Measurements from ENCODE around the gene CIAO2B. TPM values are rescaled to one million over a fixed set of nuclear protein-coding genes. Genes with fewer than 3 reads are reported as not detected.

Gene CIAO2B
- total RNA-seq, 1 experiment from 2014 or later = 59.7 TPM

DNA sequence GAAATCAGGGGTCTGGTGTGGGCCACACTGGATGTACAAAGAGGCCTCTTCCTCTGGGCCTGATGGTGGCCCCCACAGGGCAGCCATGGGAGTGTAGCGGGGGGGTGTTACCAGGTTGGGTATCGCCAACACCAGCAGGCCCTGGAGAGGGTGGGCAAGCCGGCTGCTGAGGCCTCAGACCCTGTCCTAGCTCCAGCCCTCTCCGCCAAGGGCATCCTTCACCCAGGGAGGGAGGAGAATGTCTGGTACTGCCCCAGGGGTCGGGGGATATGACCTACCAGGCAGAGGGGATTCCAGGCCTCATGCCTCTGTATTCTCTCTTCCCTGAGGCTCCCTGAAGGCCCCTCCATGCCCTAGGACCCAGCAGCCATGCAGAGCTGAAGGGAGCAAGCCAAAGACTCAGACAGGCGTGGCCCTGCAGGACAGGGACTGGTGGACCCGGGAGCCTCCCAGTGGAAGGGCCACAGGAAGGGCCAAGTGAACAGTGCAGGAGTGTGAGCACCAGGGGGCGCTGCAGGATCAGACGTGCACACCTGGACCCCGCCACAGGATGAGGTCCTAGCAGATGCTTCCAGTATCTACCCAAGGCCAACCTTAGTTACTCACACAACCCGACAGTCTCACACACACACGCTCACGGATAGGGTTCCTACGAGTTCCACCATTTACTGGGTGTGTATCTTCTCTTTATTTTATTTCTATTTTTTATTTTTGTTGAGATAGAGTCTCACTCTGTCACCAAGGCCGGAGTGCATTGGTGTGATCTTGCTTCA lies 43.3 kb upstream of the CIAO2B start:
- POLR2A ChIA-PET = interaction anchor here (0.6 kb wide), 1 partner anchor 1109 kb away, joined by 3 read pairs; no protein-coding TSS in a partner anchor
- CTCF ChIA-PET = interaction anchor here (0.7 to 4.5 kb wide), 12 partner anchors 16 to 221 kb away, joined by 3 to 27 read pairs (median 4); partner anchors contain the start of genes B3GNT9, CES3 and ELMO3
- TF ChIP-seq, protein P1, sequence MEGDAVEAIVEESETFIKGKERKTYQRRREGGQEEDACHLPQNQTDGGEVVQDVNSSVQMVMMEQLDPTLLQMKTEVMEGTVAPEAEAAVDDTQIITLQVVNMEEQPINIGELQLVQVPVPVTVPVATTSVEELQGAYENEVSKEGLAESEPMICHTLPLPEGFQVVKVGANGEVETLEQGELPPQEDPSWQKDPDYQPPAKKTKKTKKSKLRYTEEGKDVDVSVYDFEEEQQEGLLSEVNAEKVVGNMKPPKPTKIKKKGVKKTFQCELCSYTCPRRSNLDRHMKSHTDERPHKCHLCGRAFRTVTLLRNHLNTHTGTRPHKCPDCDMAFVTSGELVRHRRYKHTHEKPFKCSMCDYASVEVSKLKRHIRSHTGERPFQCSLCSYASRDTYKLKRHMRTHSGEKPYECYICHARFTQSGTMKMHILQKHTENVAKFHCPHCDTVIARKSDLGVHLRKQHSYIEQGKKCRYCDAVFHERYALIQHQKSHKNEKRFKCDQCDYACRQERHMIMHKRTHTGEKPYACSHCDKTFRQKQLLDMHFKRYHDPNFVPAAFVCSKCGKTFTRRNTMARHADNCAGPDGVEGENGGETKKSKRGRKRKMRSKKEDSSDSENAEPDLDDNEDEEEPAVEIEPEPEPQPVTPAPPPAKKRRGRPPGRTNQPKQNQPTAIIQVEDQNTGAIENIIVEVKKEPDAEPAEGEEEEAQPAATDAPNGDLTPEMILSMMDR (IDR thresholded peaks at IDR 0.05) = peak; percentile 96
- TF ChIP-seq, protein P2, sequence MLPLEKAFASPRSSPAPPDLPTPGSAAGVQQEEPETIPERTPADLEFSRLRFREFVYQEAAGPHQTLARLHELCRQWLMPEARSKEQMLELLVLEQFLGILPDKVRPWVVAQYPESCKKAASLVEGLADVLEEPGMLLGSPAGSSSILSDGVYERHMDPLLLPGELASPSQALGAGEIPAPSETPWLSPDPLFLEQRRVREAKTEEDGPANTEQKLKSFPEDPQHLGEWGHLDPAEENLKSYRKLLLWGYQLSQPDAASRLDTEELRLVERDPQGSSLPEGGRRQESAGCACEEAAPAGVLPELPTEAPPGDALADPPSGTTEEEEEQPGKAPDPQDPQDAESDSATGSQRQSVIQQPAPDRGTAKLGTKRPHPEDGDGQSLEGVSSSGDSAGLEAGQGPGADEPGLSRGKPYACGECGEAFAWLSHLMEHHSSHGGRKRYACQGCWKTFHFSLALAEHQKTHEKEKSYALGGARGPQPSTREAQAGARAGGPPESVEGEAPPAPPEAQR (CRISPR knock-in tag; IDR thresholded peaks at IDR 0.05) = no peak
- TF ChIP-seq, protein P3, sequence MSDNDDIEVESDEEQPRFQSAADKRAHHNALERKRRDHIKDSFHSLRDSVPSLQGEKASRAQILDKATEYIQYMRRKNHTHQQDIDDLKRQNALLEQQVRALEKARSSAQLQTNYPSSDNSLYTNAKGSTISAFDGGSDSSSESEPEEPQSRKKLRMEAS (CRISPR knock-in tag; IDR thresholded peaks at IDR 0.05) = peak; percentile 50; the same call in 1 of the 2 replicates
- Mint-ChIP-seq H3K27me3 (ENCODE audit: low read depth) (no peaks in the 10 kb centered on the region; the same call in 1 of the 2 replicates), H3K27ac (no peak overlapping the region), H3K36me3 (no peaks in the 10 kb centered on the region), H3K4me3 (no peak overlapping the region), H3K9me3 (no peaks in the 10 kb centered on the region), H3K4me1 (peaks cover 6% of the 10 kb centered on the region)
- DNase-seq (ENCODE audit: low spot score) (peak; percentile 95), ATAC-seq (peak; percentile 95)

DNA sequence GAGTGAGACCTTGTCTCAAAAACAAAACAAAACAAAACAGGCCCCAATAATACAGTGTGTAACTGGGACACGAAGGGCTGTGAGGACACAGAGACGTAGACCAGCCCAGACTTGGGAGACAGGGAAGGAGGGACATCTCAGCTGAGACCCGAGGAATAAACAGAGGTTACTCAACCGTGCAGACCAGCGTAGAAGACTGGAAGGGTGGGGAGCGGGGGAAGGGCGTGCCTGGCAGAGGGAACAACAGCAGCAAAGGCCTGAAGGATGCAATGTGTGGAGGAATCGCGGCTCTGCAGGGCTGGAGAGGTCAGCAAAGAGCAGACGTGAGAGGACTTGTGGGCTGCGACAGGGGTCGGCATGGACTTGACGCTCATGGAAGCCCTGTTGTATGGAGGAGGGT lies 42.5 kb upstream of the CIAO2B start:
- TF ChIP-seq RELA (CRISPR knock-in tag; IDR thresholded peaks at IDR 0.05; ENCODE audit: borderline replicate concordance) = no peak
- TF ChIP-seq, protein P4, sequence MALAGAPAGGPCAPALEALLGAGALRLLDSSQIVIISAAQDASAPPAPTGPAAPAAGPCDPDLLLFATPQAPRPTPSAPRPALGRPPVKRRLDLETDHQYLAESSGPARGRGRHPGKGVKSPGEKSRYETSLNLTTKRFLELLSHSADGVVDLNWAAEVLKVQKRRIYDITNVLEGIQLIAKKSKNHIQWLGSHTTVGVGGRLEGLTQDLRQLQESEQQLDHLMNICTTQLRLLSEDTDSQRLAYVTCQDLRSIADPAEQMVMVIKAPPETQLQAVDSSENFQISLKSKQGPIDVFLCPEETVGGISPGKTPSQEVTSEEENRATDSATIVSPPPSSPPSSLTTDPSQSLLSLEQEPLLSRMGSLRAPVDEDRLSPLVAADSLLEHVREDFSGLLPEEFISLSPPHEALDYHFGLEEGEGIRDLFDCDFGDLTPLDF (CRISPR knock-in tag; IDR thresholded peaks at IDR 0.05) = no peak
- TF ChIP-seq, protein P5, sequence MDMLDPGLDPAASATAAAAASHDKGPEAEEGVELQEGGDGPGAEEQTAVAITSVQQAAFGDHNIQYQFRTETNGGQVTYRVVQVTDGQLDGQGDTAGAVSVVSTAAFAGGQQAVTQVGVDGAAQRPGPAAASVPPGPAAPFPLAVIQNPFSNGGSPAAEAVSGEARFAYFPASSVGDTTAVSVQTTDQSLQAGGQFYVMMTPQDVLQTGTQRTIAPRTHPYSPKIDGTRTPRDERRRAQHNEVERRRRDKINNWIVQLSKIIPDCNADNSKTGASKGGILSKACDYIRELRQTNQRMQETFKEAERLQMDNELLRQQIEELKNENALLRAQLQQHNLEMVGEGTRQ (CRISPR knock-in tag; IDR thresholded peaks at IDR 0.05) = no peak
- no peaks in the 10 kb centered on the region; the same call in 1 of the 2 replicates for H3K27me3 Mint-ChIP-seq (ENCODE audit: low read depth)
- no peak for DNase-seq (ENCODE audit: low spot score)
- H3K9me3 Mint-ChIP-seq = no peaks in the 10 kb centered on the region
- H3K4me3 Mint-ChIP-seq = no peak overlapping the region
- H3K4me1 Mint-ChIP-seq = peaks cover 6% of the 10 kb centered on the region
- ChIA-PET POLR2A (interaction anchor here (0.6 to 1.1 kb wide), 2 partner anchors 11 to 1110 kb away, joined by 3 read pairs; no protein-coding TSS in a partner anchor), CTCF (interaction anchor here (0.7 to 4.5 kb wide), 12 partner anchors 15 to 308 kb away, joined by 3 to 27 read pairs (median 4); partner anchors contain the start of genes B3GNT9 and CES3)
- H3K36me3 Mint-ChIP-seq = no peaks in the 10 kb centered on the region
- ATAC-seq = no peak
- H3K27ac Mint-ChIP-seq = no peak overlapping the region

DNA sequence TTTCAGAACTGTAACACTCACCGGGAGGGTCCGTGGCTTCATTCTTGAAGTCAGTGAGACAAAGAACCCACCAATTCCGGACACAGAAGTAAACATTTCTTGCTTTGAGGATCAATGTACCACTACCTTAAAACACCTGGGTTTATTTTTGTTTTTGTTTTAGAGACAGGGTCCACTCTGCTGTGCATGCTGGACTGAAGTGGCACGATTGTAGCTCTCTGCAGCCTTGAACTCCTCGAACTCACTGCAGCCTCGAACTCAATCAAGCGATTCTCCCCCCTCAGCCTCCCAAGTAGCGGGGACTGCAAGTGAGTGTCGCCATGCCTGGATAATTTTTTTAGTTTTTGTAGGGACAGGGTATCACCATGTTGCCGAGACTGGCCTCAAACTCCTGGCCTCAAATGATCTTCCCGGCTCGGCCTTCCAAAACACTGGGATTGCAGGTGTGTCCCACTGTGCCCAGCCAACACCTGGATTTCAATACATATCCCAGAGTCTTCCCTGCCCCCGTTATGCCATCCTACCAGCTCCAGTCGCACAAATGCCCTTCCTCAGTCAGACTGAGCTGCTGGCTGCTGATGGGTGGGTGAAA lies 41.2 kb upstream of the CIAO2B start:
- ChIA-PET CTCF (interaction anchor here (0.6 to 6.8 kb wide), 9 partner anchors 14 to 309 kb away, joined by 3 to 39 read pairs (median 4); partner anchors contain the start of gene CES3), POLR2A (interaction anchor here (0.6 to 1.1 kb wide), 2 partner anchors 10 to 37 kb away, joined by 3 to 6 read pairs; no protein-coding TSS in a partner anchor)
- H3K27me3 Mint-ChIP-seq (ENCODE audit: low read depth) = no peaks in the 10 kb centered on the region; the same call in 1 of the 2 replicates
- TF ChIP-seq, protein P6, sequence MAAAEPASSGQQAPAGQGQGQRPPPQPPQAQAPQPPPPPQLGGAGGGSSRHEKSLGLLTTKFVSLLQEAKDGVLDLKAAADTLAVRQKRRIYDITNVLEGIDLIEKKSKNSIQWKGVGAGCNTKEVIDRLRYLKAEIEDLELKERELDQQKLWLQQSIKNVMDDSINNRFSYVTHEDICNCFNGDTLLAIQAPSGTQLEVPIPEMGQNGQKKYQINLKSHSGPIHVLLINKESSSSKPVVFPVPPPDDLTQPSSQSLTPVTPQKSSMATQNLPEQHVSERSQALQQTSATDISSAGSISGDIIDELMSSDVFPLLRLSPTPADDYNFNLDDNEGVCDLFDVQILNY (CRISPR knock-in tag; IDR thresholded peaks at IDR 0.05) = no peak
- TF ChIP-seq RELA (CRISPR knock-in tag; IDR thresholded peaks at IDR 0.05; ENCODE audit: borderline replicate concordance) (no peak), NFATC4 (CRISPR knock-in tag; IDR thresholded peaks at IDR 0.05) (no peak), TP53 (CRISPR knock-in tag; IDR thresholded peaks at IDR 0.05) (no peak), HMGA2 (CRISPR knock-in tag; IDR thresholded peaks at IDR 0.05) (no peak), NR1H2 (CRISPR knock-in tag; IDR thresholded peaks at IDR 0.05) (no peak), MYBL2 (CRISPR knock-in tag; IDR thresholded peaks at IDR 0.05) (no peak), FOXP1 (CRISPR knock-in tag; IDR thresholded peaks at IDR 0.05; ENCODE audit: borderline replicate concordance) (no peak)
- TF ChIP-seq, protein P7, sequence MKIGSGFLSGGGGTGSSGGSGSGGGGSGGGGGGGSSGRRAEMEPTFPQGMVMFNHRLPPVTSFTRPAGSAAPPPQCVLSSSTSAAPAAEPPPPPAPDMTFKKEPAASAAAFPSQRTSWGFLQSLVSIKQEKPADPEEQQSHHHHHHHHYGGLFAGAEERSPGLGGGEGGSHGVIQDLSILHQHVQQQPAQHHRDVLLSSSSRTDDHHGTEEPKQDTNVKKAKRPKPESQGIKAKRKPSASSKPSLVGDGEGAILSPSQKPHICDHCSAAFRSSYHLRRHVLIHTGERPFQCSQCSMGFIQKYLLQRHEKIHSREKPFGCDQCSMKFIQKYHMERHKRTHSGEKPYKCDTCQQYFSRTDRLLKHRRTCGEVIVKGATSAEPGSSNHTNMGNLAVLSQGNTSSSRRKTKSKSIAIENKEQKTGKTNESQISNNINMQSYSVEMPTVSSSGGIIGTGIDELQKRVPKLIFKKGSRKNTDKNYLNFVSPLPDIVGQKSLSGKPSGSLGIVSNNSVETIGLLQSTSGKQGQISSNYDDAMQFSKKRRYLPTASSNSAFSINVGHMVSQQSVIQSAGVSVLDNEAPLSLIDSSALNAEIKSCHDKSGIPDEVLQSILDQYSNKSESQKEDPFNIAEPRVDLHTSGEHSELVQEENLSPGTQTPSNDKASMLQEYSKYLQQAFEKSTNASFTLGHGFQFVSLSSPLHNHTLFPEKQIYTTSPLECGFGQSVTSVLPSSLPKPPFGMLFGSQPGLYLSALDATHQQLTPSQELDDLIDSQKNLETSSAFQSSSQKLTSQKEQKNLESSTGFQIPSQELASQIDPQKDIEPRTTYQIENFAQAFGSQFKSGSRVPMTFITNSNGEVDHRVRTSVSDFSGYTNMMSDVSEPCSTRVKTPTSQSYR (CRISPR knock-in tag; IDR thresholded peaks at IDR 0.05) = no peak
- TF ChIP-seq, protein P8, sequence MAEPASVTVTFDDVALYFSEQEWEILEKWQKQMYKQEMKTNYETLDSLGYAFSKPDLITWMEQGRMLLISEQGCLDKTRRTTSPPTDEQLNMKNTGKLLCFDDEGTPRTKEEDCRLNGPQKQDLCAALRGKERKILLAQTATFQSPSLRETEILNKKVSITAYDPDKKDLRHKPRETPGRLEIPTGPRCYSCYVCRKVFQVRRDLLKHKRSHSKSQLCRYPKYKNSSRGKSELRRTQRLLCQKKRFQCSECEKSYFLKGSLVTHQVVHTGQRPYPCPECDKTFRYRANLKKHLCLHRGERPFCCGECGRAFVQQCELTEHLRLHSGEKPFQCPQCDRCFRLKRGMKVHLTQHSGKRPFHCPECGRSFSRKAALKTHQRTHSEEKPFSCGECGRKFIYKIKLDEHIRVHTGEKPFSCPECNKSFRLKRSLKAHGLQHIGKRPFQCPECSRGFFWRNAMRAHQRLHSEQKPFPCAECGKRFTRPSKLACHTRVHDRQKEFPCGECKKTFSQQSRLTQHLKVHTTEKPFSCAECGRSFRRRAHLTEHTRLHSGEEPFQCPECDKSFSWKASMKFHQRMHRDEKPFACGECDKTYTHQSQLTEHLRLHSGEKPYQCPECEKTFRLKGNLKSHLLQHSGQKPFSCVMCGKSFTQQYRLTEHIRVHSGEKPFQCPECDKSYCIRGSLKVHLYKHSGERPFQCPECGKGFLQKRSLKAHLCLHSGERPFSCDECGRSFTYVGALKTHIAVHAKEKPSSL (CRISPR knock-in tag; conservative IDR thresholded peaks at IDR 0.05) = no peak

More for the DNA sequence above, 41.2 kb upstream of the CIAO2B start:
- DNase-seq (ENCODE audit: low spot score) = no peak
- Mint-ChIP-seq H3K4me3 (no peak overlapping the region), H3K9me3 (no peaks in the 10 kb centered on the region), H3K36me3 (no peaks in the 10 kb centered on the region), H3K27ac (no peak overlapping the region), H3K4me1 (peaks cover 6% of the 10 kb centered on the region)
- no peak for ATAC-seq
